GM19240 (cell line): ENCODE data around the gene SERPINC1.
"Not testable (repeated sequence)": the region's sequence is repeated elsewhere in the genome, so short reads cannot be mapped to it uniquely, and the experiment has no call there.

Source experiments
- DNase-seq: peaks from one replicate; pipeline ENCODE4 v3.0.0; 2011; ENCODE audit warnings: low spot score; ENCODE audit not compliant: insufficient read length

The SERPINC1 gene

GRCh38 chr1:173893611-173894010 is 23.5 kb downstream of the SERPINC1 start:
- DNase-seq: no peak

- DNase-seq: no peak
Observed at GRCh38 chr1:173889885-173890284, 27.2 kb downstream of the SERPINC1 start.

GRCh38 chr1:173888749-173889148 is 28.4 kb downstream of the SERPINC1 start:
- no peak for DNase-seq

- DNase-seq: no peak
Observed at GRCh38 chr1:173887627-173888026, 29.5 kb downstream of the SERPINC1 start.

GRCh38 chr1:173886746-173887611 is 30.1 kb downstream of the SERPINC1 start:
- no peak for DNase-seq

GRCh38 chr1:173884701-173885100 is 32.4 kb downstream of the SERPINC1 start:
- DNase-seq: no peak

- DNase-seq: not testable (repeated sequence)
Observed at GRCh38 chr1:173881117-173881516, 36.0 kb downstream of the SERPINC1 start.

GRCh38 chr1:173878251-173878650 is 38.9 kb downstream of the SERPINC1 start:
- no peak for DNase-seq

- DNase-seq: no peak
Observed at GRCh38 chr1:173876732-173877131, 40.4 kb downstream of the SERPINC1 start.

- no peak for DNase-seq
Observed at GRCh38 chr1:173871500-173871899, 45.6 kb downstream of the SERPINC1 start.

- no peak for DNase-seq
Observed at GRCh38 chr1:173871091-173871490, 46.0 kb downstream of the SERPINC1 start.

- no peak for DNase-seq
Observed at GRCh38 chr1:173870252-173871075, 46.7 kb downstream of the SERPINC1 start.

- DNase-seq: no peak
Observed at GRCh38 chr1:173869021-173869359, 48.1 kb downstream of the SERPINC1 start.

- DNase-seq: peak; percentile 53
Observed at GRCh38 chr1:173868266-173869020, 48.7 kb downstream of the SERPINC1 start, which contains the start of gene ZBTB37. ZBTB37 (plus strand) TSS chr1:173868380; CDS start chr1:173870226, 1,846 bp downstream.

GRCh38 chr1:173867753-173868265 is 49.3 kb downstream of the SERPINC1 start, which contains the start of gene GAS5:
GAS5 (minus strand) TSS chr1:173867989.
- peak; percentile 75 for DNase-seq

- DNase-seq: no peak
Observed at GRCh38 chr1:173867141-173867752, 49.9 kb downstream of the SERPINC1 start.

- DNase-seq: no peak
Observed at GRCh38 chr1:173866413-173867115, 50.6 kb downstream of the SERPINC1 start.

GRCh38 chr1:173865468-173866164 is 51.5 kb downstream of the SERPINC1 start:
- DNase-seq: no peak

- no peak for DNase-seq
Observed at GRCh38 chr1:173864179-173864867, 52.8 kb downstream of the SERPINC1 start.
